ENCODE measurements around the gene OR13H1.
"Not testable (repeated sequence)": the region's sequence is repeated elsewhere in the genome, so short reads cannot be mapped to it uniquely, and the experiment has no call there.

The OR13H1 gene

GRCh38 chrX:131572372-131573014 is 28.6 kb downstream of the OR13H1 start:
- Histone ChIP-seq H3K9me2 (replicated peaks; ENCODE audit: insufficient read depth, low read length) (no peaks in the 10 kb centered on the region), H3F3A (ENCODE audit: insufficient read depth) (no peaks in the 10 kb centered on the region), H3K79me2 (ENCODE audit: insufficient read depth, low read length) (no peaks in the 10 kb centered on the region), H3K9ac (ENCODE audit: low read length) (no peak overlapping the region), H3K9me3 (ENCODE audit: insufficient read depth, low read length) (no peaks in the 10 kb centered on the region), H3K4me2 (ENCODE audit: low read depth, low read length, poor library complexity, severe bottlenecking) (no peak overlapping the region), H3K4me3 (ENCODE audit: insufficient read depth, low read length, poor library complexity, severe bottlenecking) (no peak overlapping the region), H4K20me1 (ENCODE audit: low read depth, low read length) (no peaks in the 10 kb centered on the region), H3K27ac (ENCODE audit: low read depth, low read length) (no peak overlapping the region), H2AFZ (ENCODE audit: low read depth, low read length, severe bottlenecking) (no peak overlapping the region), H3K27me3 (ENCODE audit: low read length) (no peaks in the 10 kb centered on the region), H3K36me3 (ENCODE audit: low read length) (no peaks in the 10 kb centered on the region)
- TF ChIP-seq CTCF (IDR thresholded peaks at IDR 0.05; ENCODE audit: insufficient read depth, low read length, poor library complexity, severe bottlenecking) (no peak), EZH2phosphoT487 (conservative IDR thresholded peaks at IDR 0.05; ENCODE audit: low read length) (no peak)

- Histone ChIP-seq H3K9ac (ENCODE audit: low read length) (no peak overlapping the region), H3K9me3 (ENCODE audit: insufficient read depth, low read length) (no peaks in the 10 kb centered on the region), H3F3A (ENCODE audit: insufficient read depth) (no peaks in the 10 kb centered on the region), H3K79me2 (ENCODE audit: insufficient read depth, low read length) (no peaks in the 10 kb centered on the region), H3K36me3 (ENCODE audit: low read length) (no peaks in the 10 kb centered on the region), H3K4me3 (ENCODE audit: insufficient read depth, low read length, poor library complexity, severe bottlenecking) (no peak overlapping the region), H3K4me2 (ENCODE audit: low read depth, low read length, poor library complexity, severe bottlenecking) (no peak overlapping the region), H4K20me1 (ENCODE audit: low read depth, low read length) (no peaks in the 10 kb centered on the region), H3K9me2 (replicated peaks; ENCODE audit: insufficient read depth, low read length) (no peaks in the 10 kb centered on the region), H2AFZ (ENCODE audit: low read depth, low read length, severe bottlenecking) (no peak overlapping the region), H3K27me3 (ENCODE audit: low read length) (no peaks in the 10 kb centered on the region), H3K27ac (ENCODE audit: low read depth, low read length) (no peak overlapping the region)
- TF ChIP-seq EZH2phosphoT487 (conservative IDR thresholded peaks at IDR 0.05; ENCODE audit: low read length) (no peak), CTCF (IDR thresholded peaks at IDR 0.05; ENCODE audit: insufficient read depth, low read length, poor library complexity, severe bottlenecking) (no peak)
Measured at GRCh38 chrX:131577413-131577812, 33.5 kb downstream of the OR13H1 start.

DNA sequence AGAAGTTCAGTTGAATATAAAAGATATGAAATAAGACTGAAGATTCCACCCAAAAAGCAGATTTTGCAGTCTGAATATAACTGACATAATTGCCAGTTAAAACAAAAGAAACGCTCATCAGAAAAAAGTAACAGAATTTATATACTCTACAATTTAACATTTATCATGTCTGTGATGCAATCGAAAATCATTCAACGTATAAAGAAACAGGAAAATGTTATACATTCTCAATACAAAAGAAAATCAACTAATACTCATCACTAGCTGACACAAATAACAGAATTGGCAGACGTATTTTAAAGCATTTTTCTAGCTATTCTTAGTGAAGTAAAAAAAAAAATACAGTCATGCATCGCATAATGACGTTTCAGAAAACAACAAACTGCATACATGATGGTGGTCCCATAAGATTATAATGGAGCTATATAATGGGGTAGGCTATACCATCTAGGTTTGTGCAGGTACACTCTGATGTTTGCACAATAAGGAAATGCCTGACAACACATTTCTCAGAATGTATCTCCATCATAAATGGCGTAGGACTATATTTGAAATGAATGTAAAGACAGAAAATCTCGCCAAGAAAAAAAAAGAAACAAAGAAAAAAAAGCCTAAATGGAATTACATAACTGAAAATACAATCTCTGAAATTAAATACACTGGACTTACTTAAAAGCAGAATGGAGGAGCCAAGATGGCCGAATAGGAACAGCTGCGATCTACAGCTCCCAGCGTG is 34.3 kb downstream of the OR13H1 start:
- Histone ChIP-seq H3K9ac (ENCODE audit: low read length) (no peak overlapping the region), H3K9me2 (replicated peaks; ENCODE audit: insufficient read depth, low read length) (no peaks in the 10 kb centered on the region), H3K79me2 (ENCODE audit: insufficient read depth, low read length) (no peaks in the 10 kb centered on the region), H3K4me2 (ENCODE audit: low read depth, low read length, poor library complexity, severe bottlenecking) (no peak overlapping the region), H3K4me3 (ENCODE audit: insufficient read depth, low read length, poor library complexity, severe bottlenecking) (no peak overlapping the region), H3K9me3 (ENCODE audit: insufficient read depth, low read length) (no peaks in the 10 kb centered on the region), H3K27ac (ENCODE audit: low read depth, low read length) (no peak overlapping the region), H4K20me1 (ENCODE audit: low read depth, low read length) (no peaks in the 10 kb centered on the region), H3K27me3 (ENCODE audit: low read length) (no peaks in the 10 kb centered on the region), H2AFZ (ENCODE audit: low read depth, low read length, severe bottlenecking) (no peak overlapping the region), H3F3A (ENCODE audit: insufficient read depth) (no peaks in the 10 kb centered on the region), H3K36me3 (ENCODE audit: low read length) (no peaks in the 10 kb centered on the region)
- TF ChIP-seq EZH2phosphoT487 (conservative IDR thresholded peaks at IDR 0.05; ENCODE audit: low read length) (no peak), CTCF (IDR thresholded peaks at IDR 0.05; ENCODE audit: insufficient read depth, low read length, poor library complexity, severe bottlenecking) (no peak)

DNA sequence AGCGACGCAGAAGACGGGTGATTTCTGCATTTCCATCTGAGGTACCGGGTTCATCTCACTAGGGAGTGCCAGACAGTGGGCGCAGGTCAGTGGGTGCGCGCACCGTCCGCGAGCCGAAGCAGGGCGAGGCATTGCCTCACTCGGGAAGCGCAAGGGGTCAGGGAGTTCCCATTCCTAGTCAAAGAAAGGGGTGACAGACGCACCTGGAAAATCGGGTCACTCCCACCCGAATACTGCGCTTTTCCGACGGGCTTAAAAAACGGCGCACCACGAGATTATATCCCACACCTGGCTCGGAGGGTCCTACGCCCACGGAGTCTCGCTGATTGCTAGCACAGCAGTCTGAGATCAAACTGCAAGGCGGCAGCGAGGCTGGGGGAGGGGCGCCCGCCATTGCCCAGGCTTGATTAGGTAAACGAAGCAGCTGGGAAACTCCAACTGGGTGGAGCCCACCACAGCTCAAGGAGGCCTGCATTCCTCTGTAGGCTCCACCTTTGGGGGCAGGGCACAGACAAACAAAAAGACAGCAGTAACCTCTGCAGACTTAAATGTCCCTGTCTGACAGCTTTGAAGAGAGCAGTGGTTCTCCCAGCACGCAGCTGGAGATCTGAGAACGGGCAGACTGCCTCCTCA is 35.0 kb downstream of the OR13H1 start:
- not testable (repeated sequence) for H3F3A ChIP-seq (ENCODE audit: insufficient read depth); H3K4me3 ChIP-seq (ENCODE audit: insufficient read depth, low read length, poor library complexity, severe bottlenecking); H3K36me3 ChIP-seq (ENCODE audit: low read length); H4K20me1 ChIP-seq (ENCODE audit: low read depth, low read length); H3K79me2 ChIP-seq (ENCODE audit: insufficient read depth, low read length); H3K9me3 ChIP-seq (ENCODE audit: insufficient read depth, low read length); H3K27me3 ChIP-seq (ENCODE audit: low read length); H3K4me2 ChIP-seq (ENCODE audit: low read depth, low read length, poor library complexity, severe bottlenecking); H3K27ac ChIP-seq (ENCODE audit: low read depth, low read length); H3K9ac ChIP-seq (ENCODE audit: low read length); H3K9me2 ChIP-seq (replicated peaks; ENCODE audit: insufficient read depth, low read length); H2AFZ ChIP-seq (ENCODE audit: low read depth, low read length, severe bottlenecking)
